Measurements from ENCODE around the gene PLXND1. TPM values are rescaled to one million over a fixed set of nuclear protein-coding genes. Genes with fewer than 3 reads are reported as not detected.

The PLXND1 gene
- total RNA-seq, 2 experiments from 2014 or later, result 4.7 to 6.0 TPM

- Histone ChIP-seq H3K4me2 (ENCODE audit: low read length) (no peak overlapping the region), H3K36me3 (ENCODE audit: insufficient read depth, low read length) (peaks cover 8% of the 10 kb centered on the region; the same call in 1 of the 2 replicates), H3K4me1 (ENCODE audit: insufficient read depth, low read length, poor library complexity, severe bottlenecking) (peaks cover 12% of the 10 kb centered on the region), H3K27ac (ENCODE audit: low read depth, low read length, poor library complexity, severe bottlenecking) (no peak overlapping the region), H3K9me3 (ENCODE audit: low read length) (no peaks in the 10 kb centered on the region), H3K4me3 (ENCODE audit: low read depth, low read length, poor library complexity, severe bottlenecking) (no peak overlapping the region), H4K20me1 (ENCODE audit: insufficient read depth, low read length) (no peaks in the 10 kb centered on the region), H2AFZ (ENCODE audit: low read length) (no peak overlapping the region), H3K9me2 (ENCODE audit: insufficient read depth, low read length) (no peaks in the 10 kb centered on the region), H3K79me2 (ENCODE audit: insufficient read depth, low read depth, low read length) (no peaks in the 10 kb centered on the region)
- TF ChIP-seq CTCF (conservative IDR thresholded peaks at IDR 0.05; ENCODE audit: low read length), result no peak
- TF ChIP-seq EZH2phosphoT487 (IDR thresholded peaks at IDR 0.05; ENCODE audit: borderline replicate concordance, low read depth, low read length), result no peak
- no TSS peak for BruUV-seq (replicated peaks)
- intact Hi-C loops (cut with micrococcal nuclease; ENCODE audit: unreplicated experiment), result no loop called here
- ChIA-PET POLR2A (interaction anchor here (1.1 kb wide), 1 partner anchor 58 kb away, joined by 3 read pairs; no protein-coding TSS in a partner anchor), CTCF (ENCODE audit: unreplicated experiment) (no interaction called here)
- no peak for DNase-seq (ENCODE audit: low spot score)
Measured at GRCh38 chr3:129654131-129654530, 47.7 kb upstream of the PLXND1 start.

- no peak overlapping the region for H3K4me3 ChIP-seq (ENCODE audit: low read depth, low read length, poor library complexity, severe bottlenecking)
- no peaks in the 10 kb centered on the region for H3K9me3 ChIP-seq (ENCODE audit: low read length)
- no TSS peak for BruUV-seq (replicated peaks)
- DNase-seq (ENCODE audit: low spot score), result no peak
- ChIA-PET POLR2A (interaction anchor here (1.1 kb wide), 1 partner anchor 59 kb away, joined by 3 read pairs; no protein-coding TSS in a partner anchor), CTCF (ENCODE audit: unreplicated experiment) (no interaction called here)
- no peak overlapping the region for H3K27ac ChIP-seq (ENCODE audit: low read depth, low read length, poor library complexity, severe bottlenecking)
- no peak overlapping the region for H3K4me2 ChIP-seq (ENCODE audit: low read length)
- TF ChIP-seq EZH2phosphoT487 (IDR thresholded peaks at IDR 0.05; ENCODE audit: borderline replicate concordance, low read depth, low read length) (no peak), CTCF (conservative IDR thresholded peaks at IDR 0.05; ENCODE audit: low read length) (no peak)
- no peak overlapping the region for H2AFZ ChIP-seq (ENCODE audit: low read length)
- H3K36me3 ChIP-seq (ENCODE audit: insufficient read depth, low read length), result peaks cover 8% of the 10 kb centered on the region; the same call in 1 of the 2 replicates
- peaks cover 7% of the 10 kb centered on the region for H3K4me1 ChIP-seq (ENCODE audit: insufficient read depth, low read length, poor library complexity, severe bottlenecking)
- H4K20me1 ChIP-seq (ENCODE audit: insufficient read depth, low read length), result no peaks in the 10 kb centered on the region
- H3K9me2 ChIP-seq (ENCODE audit: insufficient read depth, low read length), result no peaks in the 10 kb centered on the region
- H3K79me2 ChIP-seq (ENCODE audit: insufficient read depth, low read depth, low read length), result no peaks in the 10 kb centered on the region
- intact Hi-C loops (cut with micrococcal nuclease; ENCODE audit: unreplicated experiment), result no loop called here
Measured at GRCh38 chr3:129653019-129653418, 46.5 kb upstream of the PLXND1 start.

- Histone ChIP-seq H3K79me2 (ENCODE audit: insufficient read depth, low read depth, low read length) (no peaks in the 10 kb centered on the region), H3K27ac (ENCODE audit: low read depth, low read length, poor library complexity, severe bottlenecking) (no peak overlapping the region), H3K4me3 (ENCODE audit: low read depth, low read length, poor library complexity, severe bottlenecking) (no peak overlapping the region), H3K9me3 (ENCODE audit: low read length) (no peaks in the 10 kb centered on the region), H3K36me3 (ENCODE audit: insufficient read depth, low read length) (peaks cover 8% of the 10 kb centered on the region; the same call in 1 of the 2 replicates), H3K4me1 (ENCODE audit: insufficient read depth, low read length, poor library complexity, severe bottlenecking) (no peaks in the 10 kb centered on the region), H3K9me2 (ENCODE audit: insufficient read depth, low read length) (no peaks in the 10 kb centered on the region), H3K4me2 (ENCODE audit: low read length) (no peak overlapping the region), H2AFZ (ENCODE audit: low read length) (no peak overlapping the region), H4K20me1 (ENCODE audit: insufficient read depth, low read length) (no peaks in the 10 kb centered on the region)
- ChIA-PET CTCF (ENCODE audit: unreplicated experiment) (no interaction called here), POLR2A (no interaction called here)
- TF ChIP-seq EZH2phosphoT487 (IDR thresholded peaks at IDR 0.05; ENCODE audit: borderline replicate concordance, low read depth, low read length) (no peak), CTCF (conservative IDR thresholded peaks at IDR 0.05; ENCODE audit: low read length) (no peak)
- no TSS peak for BruUV-seq (replicated peaks)
- DNase-seq (ENCODE audit: low spot score), result no peak
- intact Hi-C loops (cut with micrococcal nuclease; ENCODE audit: unreplicated experiment), result no loop called here
Measured at GRCh38 chr3:129651435-129652202, 45.1 kb upstream of the PLXND1 start.
